Rectal smooth muscle tissue (tissue), 1 donor: ENCODE results near the gene TXNDC5.

Source experiments
- H3K27ac ChIP-seq: one replicate; pipeline ENCODE4 v1.7.0; 2013; ENCODE audit warnings: low read depth, low read length, inconsistent platforms
- H3K27me3 ChIP-seq: one replicate; pipeline ENCODE4 v1.7.0; 2013; ENCODE audit warnings: low read length; ENCODE audit not compliant: control insufficient read depth, insufficient read depth
- H3K36me3 ChIP-seq: one replicate; pipeline ENCODE4 v1.7.0; 2013; ENCODE audit warnings: low read length; ENCODE audit not compliant: control insufficient read depth, insufficient read depth
- H3K4me1 ChIP-seq: one replicate; pipeline ENCODE4 v1.7.0; 2013; ENCODE audit warnings: low read length; ENCODE audit not compliant: control insufficient read depth, insufficient read depth
- H3K4me3 ChIP-seq: one replicate; pipeline ENCODE4 v1.7.0; 2013; ENCODE audit warnings: low read length
- H3K9ac ChIP-seq: one replicate; pipeline ENCODE4 v1.7.0; 2013; ENCODE audit warnings: low read length

The TXNDC5 gene

GRCh38 chr6:7910654-7911344 is at the start of gene TXNDC5:
Gene TXNDC5, minus strand, starts transcription at chr6:7910788. Its CDS starts 12 bp downstream, at chr6:7910776.
- Histone ChIP-seq H3K27ac (peak within 1 kb of the TSS; percentile 63), H3K4me3 (peak within 1 kb of the TSS; percentile 82), H3K9ac (peak within 1 kb of the TSS; percentile 34), H3K27me3 (no peaks in the 10 kb centered on the region), H3K36me3 (no peaks in the 10 kb centered on the region), H3K4me1 (peaks cover 2% of the 10 kb centered on the region)

GRCh38 chr6:7960141-7960540 is 49.6 kb upstream of the TXNDC5 start:
- Histone ChIP-seq H3K9ac (no peak overlapping the region), H3K4me1 (no peaks in the 10 kb centered on the region), H3K27me3 (no peaks in the 10 kb centered on the region), H3K36me3 (no peaks in the 10 kb centered on the region), H3K27ac (no peak overlapping the region), H3K4me3 (no peak overlapping the region)

GRCh38 chr6:7959453-7959852 is 48.9 kb upstream of the TXNDC5 start:
- H3K36me3 ChIP-seq: no peaks in the 10 kb centered on the region
- no peak overlapping the region for H3K4me3 ChIP-seq
- H3K27ac ChIP-seq: no peak overlapping the region
- no peak overlapping the region for H3K9ac ChIP-seq
- no peaks in the 10 kb centered on the region for H3K4me1 ChIP-seq
- H3K27me3 ChIP-seq: no peaks in the 10 kb centered on the region

GRCh38 chr6:7958464-7958863 is 47.9 kb upstream of the TXNDC5 start:
- Histone ChIP-seq H3K27me3 (no peaks in the 10 kb centered on the region), H3K36me3 (no peaks in the 10 kb centered on the region), H3K9ac (no peak overlapping the region), H3K4me3 (no peak overlapping the region), H3K27ac (no peak overlapping the region), H3K4me1 (no peaks in the 10 kb centered on the region)

GRCh38 chr6:7956257-7956656 is 45.7 kb upstream of the TXNDC5 start:
- no peak overlapping the region for H3K4me3 ChIP-seq
- no peak overlapping the region for H3K27ac ChIP-seq
- H3K27me3 ChIP-seq: no peaks in the 10 kb centered on the region
- no peaks in the 10 kb centered on the region for H3K36me3 ChIP-seq
- H3K4me1 ChIP-seq: no peaks in the 10 kb centered on the region
- no peak overlapping the region for H3K9ac ChIP-seq

- Histone ChIP-seq H3K4me3 (no peak overlapping the region), H3K27ac (no peak overlapping the region), H3K9ac (no peak overlapping the region), H3K36me3 (no peaks in the 10 kb centered on the region), H3K27me3 (no peaks in the 10 kb centered on the region), H3K4me1 (no peaks in the 10 kb centered on the region)
Measured at GRCh38 chr6:7954477-7955200, 44.1 kb upstream of the TXNDC5 start.

- Histone ChIP-seq H3K36me3 (no peaks in the 10 kb centered on the region), H3K9ac (no peak overlapping the region), H3K4me1 (no peaks in the 10 kb centered on the region), H3K27me3 (no peaks in the 10 kb centered on the region), H3K27ac (no peak overlapping the region), H3K4me3 (no peak overlapping the region)
Measured at GRCh38 chr6:7953753-7954152, 43.2 kb upstream of the TXNDC5 start.

- Histone ChIP-seq H3K4me1 (no peaks in the 10 kb centered on the region), H3K4me3 (no peak overlapping the region), H3K9ac (no peak overlapping the region), H3K27ac (no peak overlapping the region), H3K27me3 (no peaks in the 10 kb centered on the region), H3K36me3 (no peaks in the 10 kb centered on the region)
Measured at GRCh38 chr6:7939864-7940228, 29.3 kb upstream of the TXNDC5 start.

GRCh38 chr6:7939184-7939863 is 28.7 kb upstream of the TXNDC5 start:
- Histone ChIP-seq H3K36me3 (no peaks in the 10 kb centered on the region), H3K27me3 (no peaks in the 10 kb centered on the region), H3K27ac (no peak overlapping the region), H3K4me3 (no peak overlapping the region), H3K9ac (no peak overlapping the region), H3K4me1 (no peaks in the 10 kb centered on the region)

- Histone ChIP-seq H3K9ac (no peak overlapping the region), H3K27me3 (no peaks in the 10 kb centered on the region), H3K27ac (no peak overlapping the region), H3K36me3 (no peaks in the 10 kb centered on the region), H3K4me1 (no peaks in the 10 kb centered on the region), H3K4me3 (no peak overlapping the region)
Measured at GRCh38 chr6:7938562-7939183, 28.1 kb upstream of the TXNDC5 start.

- Histone ChIP-seq H3K27me3 (no peaks in the 10 kb centered on the region), H3K27ac (no peak overlapping the region), H3K4me1 (no peaks in the 10 kb centered on the region), H3K36me3 (no peaks in the 10 kb centered on the region), H3K9ac (no peak overlapping the region), H3K4me3 (no peak overlapping the region)
Measured at GRCh38 chr6:7933794-7934193, 23.2 kb upstream of the TXNDC5 start.

GRCh38 chr6:7932625-7933024 is 22.0 kb upstream of the TXNDC5 start:
- Histone ChIP-seq H3K36me3 (no peaks in the 10 kb centered on the region), H3K4me1 (no peaks in the 10 kb centered on the region)

More at GRCh38 chr6:7932625-7933024, 22.0 kb upstream of the TXNDC5 start:
- H3K27me3 ChIP-seq: no peaks in the 10 kb centered on the region
- no peak overlapping the region for H3K4me3 ChIP-seq
- no peak overlapping the region for H3K9ac ChIP-seq
- no peak overlapping the region for H3K27ac ChIP-seq
